Effector CD4-positive, alpha-beta T cell (primary cell): ENCODE results near the gene PHKA1.
"Not testable (repeated sequence)": the region's sequence is repeated elsewhere in the genome, so short reads cannot be mapped to it uniquely, and the experiment has no call there.

Experiments used
- DNase-seq: peaks from one replicate; pipeline ENCODE4 v3.0.0-alpha.2; 2020

Gene PHKA1

DNA sequence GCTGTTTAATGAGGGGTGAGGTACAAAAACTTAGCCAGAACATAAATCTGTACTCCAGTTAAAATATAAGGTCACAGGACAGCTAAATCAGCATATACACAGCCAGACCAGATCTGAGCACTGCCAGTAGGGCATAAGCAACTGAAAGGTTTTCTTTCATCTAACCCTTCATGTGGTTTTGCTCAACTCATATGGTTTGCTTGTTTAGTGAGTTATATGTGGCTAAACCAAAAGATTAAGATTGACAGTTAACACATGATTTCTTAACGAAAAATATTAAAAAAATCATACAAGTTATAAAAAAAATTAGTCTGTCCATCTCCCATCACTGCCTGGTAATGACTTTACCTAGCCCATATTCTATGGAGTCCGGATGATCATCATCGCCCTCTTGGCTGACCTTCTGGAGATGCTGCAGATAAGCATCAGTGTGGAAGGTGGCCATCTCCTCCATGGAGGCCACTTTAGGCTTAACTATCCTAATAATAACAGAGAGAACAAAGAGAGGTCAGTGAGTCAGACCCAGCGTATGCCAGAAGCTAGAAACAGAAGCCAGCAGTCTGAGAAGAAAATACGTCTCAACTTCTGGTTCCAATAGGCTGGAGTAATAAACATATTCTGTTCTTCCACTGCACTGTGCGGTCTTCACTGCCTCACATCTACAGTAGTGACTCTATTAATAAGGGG, 145.6 kb downstream of the PHKA1 start:
- no peak for DNase-seq

DNA sequence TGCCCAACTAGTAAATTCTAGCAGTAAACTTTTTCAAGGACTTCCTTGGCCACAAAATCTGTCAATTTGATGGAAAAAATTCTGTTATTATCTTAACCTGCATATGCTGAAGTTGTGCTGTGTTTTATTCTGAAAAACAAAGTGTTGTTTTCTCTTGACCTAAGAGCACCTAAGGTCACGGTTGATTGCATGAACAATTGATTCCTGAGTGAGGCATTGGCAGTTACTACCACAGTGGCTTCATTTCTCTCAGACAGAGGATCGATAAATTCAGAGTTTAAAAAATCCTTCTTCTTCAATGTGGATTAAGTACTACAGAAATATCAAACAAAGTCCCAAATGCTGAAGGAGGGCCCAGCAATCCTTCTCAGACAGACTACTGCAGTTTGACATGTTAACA, 147.7 kb downstream of the PHKA1 start:
- DNase-seq, result no peak

DNA sequence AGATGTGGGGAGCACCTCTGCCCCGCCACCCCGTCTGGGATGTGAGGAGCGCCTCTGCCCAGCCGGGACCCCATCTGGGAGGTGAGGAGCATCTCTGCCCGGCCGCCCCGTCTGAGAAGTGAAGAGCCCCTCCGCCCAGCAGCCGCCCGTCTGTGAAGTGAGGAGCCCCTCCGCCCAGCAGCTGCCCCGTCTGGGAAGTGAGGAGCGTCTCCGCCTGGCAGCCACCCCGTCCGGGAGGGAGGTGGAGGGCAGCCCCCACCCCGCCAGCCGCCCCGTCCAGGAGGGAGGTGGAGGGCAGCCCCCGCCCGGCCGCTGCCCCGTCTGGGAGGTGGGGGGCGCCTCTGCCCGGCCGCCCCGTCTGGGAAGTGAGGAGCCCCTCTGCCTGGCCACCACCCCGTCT, 154.5 kb downstream of the PHKA1 start:
- not testable (repeated sequence) for DNase-seq

DNA sequence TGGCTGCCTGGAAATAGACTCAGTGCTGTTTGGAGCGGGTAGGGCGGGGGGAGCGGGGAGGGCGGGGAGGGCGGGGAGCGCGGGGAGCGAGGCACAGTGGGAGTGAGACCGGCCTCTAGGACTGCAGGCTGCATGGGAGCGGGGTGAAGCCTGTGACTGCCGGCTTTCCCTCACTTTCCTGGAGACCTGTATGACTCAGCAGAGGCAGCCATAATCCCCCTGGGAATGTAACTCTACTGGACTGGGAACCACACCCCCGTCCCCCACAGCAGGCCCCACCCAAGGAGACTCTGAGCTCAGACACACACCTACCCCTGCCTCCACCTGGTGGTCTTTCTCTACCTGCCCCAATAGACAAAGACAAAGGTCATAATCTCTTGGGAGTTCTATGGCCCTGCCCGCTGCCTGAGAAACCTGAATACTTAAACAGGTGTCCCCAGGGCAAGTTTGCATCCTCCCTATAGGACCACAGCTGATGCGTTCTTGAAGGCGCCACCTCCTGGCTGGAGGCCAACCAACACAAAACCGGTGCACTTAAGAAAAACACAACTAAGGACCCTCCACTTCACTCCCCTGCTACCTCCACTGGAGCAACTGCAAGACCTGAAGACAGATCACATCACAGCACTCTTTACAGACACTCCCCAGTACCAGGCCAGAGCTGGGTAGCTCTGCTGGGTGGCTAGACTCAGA, 159.5 kb downstream of the PHKA1 start:
- no peak for DNase-seq

DNA sequence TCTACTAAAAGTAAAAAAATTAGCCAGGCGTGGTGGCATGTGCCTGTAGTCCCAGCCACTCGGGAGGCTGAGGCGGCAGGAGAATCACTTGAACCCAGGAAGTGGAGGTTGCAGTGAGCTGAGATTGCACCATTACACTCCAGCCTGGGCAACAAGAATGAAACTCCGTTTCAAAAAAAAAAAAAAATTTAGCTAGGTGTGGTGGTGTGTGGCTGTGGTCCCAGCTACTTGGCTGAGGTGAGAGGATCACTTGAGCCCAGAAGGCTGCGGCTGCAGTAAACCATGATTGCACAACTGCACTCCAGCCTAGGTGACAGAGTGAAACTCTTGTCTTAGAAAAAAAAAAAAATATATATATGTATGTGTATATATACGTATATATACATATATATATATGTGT, 161.7 kb downstream of the PHKA1 start:
- not testable (repeated sequence) for DNase-seq

DNA sequence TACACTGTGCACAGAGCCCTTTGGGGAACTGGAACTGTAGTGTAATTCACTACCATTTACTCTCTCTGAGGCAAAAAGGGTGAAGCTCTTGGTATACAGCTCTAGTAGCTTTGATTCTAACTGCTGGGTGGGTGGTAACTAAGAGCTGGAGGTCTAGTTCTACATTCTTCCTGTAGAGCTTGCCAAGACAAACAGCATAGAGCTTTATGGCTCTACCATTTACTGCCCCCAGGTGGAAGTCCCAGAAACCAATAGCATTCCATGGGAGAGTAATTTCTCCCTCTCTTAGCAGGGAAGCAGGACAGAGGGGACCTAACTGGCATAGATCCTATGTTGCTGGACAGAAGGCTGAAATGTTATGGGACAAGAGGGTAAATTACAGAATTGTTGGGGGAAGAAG, 168.1 kb downstream of the PHKA1 start:
- no peak for DNase-seq

DNA sequence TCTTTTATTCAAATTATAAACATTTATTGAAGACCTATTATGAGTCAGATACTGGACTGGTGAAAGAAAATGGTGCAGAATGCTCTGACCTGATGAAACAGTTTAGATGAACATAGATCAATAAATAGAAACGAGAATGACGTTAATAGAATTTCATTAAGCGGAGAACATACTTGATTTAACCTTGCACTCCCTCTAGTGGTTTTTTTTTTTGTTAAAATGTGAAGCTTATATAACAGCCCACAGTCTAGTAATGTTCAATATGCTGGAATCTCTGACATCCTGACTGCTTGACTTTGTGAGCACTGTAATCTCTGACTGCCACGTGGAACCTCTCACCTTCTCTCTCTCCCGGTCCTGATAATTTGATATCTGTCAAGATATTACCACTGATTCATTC, 173.8 kb downstream of the PHKA1 start:
- no peak for DNase-seq

DNA sequence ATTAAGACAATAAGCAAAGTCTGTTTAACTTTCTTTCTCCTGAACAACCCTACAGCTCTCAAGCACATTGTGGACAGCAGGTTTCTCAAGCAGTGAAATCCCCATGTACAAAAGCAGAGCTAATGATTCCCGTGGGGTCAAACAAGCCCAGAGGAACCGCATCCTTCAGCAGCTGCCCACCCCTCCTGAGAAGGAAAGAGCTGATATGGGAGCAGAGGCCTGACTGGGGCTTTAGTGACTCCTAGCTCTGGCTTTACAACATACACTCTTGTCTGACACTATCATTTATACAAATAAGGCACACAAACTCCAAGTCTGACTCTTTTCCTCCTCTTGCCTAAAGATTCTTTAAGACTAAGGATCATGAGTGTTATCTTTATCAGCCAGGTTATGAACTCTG, 174.3 kb downstream of the PHKA1 start:
- no peak for DNase-seq

DNA sequence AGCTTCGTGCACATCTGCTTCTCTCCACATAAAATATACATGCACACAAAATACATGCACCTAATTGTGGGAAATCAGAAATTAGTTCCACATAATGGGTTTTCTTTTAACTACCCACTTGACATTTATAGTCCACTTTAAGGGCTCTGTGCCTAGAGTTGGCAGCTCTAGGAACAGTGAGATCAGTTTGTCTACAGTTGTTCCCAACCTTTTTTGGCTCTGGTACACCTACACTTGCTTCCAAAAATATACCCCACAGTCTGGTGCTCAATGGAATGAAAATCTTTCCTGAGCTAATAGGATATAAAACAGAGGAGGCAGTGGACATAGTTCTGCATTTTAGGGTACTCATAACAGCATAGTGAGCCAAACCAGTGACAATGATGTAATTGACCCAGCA, 177.6 kb downstream of the PHKA1 start:
- DNase-seq, result no peak

DNA sequence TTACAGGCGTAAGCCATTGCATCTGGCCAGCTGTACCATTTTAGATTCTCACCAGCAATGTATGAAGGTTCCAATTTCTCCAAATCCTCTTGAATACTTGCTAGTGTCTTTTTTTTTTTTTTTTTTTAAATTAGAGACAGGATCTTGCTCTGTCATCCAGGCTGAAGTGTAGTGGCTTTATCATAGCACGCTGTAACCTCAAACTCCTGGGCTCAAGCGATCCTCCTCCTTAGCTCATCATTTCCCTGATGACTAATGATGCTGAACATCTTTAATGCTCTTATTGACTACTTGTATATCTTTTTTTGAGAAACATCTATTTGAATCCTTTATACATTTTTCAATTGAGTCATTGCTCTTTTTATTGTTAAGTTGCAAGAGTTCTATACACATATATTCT, 181.7 kb downstream of the PHKA1 start:
- no peak for DNase-seq
